GM12865 (cell line): ENCODE data around the gene GALR3.

ENCODE experiments used
- DNase-seq: peaks from one replicate; pipeline ENCODE4 v3.0.0; 2010; ENCODE audit warnings: low read depth
- H3K4me3 ChIP-seq: 2 replicates; pipeline ENCODE4 v1.5.1; 2011; ENCODE audit warnings: mild to moderate bottlenecking, low read depth, low read length, control low read depth
- CTCF ChIP-seq: IDR thresholded peaks from 2 replicates; pipeline ENCODE4 v1.5.1; 2011; ENCODE audit warnings: low read length, control low read depth, low read depth, inconsistent platforms; ENCODE audit not compliant: insufficient read depth; ENCODE audit errors: missing control alignments

GALR3 gene

GRCh38 chr22:37843741-37844089 lies 20.5 kb downstream of the GALR3 start:
- H3K4me3 ChIP-seq: peak overlapping the region; percentile 90
- TF ChIP-seq CTCF: peak; percentile 6
- peak; percentile 73 for DNase-seq

DNA sequence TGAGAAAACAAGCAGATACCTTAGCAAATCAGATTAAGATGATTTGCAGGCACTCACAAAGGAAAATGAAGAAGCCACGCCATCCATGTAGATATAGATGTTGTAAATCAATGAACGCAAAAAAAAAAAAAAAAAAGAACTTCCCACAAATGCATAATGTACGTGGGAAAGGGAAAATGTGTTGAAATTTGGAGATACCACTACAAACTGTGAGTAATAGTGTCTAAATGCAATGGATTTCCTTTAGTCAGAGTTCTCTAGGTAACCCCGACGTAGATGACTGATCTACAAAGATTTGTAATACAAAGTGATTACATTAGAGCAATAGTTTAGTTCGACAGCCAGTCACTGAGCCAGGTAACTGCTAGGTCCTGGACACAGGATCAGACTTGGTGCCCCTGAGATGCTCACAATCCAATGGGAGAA lies 21.7 kb downstream of the GALR3 start:
- TF ChIP-seq CTCF: no peak
- H3K4me3 ChIP-seq: peak overlapping the region; percentile 90
- no peak for DNase-seq

DNA sequence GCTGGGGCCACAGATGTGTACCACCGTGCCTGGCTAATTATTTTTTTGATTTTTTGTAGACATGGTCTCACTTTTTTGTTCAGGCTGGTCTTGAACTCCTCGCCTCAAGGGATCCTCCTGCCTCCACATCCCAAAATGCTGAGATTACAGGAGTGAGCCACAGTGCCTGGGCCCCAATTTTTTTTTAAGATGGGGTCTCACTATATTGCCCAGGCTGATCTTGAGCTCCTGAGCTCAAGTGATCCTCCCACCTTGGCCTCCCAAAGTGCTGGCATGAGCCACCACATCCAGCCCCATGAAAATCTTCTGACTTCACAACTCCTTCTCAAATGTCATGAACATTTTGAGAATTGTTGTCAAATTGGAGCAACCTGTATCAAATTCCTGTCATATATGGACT lies 23.3 kb downstream of the GALR3 start:
- H3K4me3 ChIP-seq: no peak overlapping the region
- DNase-seq: no peak
- TF ChIP-seq CTCF: no peak

DNA sequence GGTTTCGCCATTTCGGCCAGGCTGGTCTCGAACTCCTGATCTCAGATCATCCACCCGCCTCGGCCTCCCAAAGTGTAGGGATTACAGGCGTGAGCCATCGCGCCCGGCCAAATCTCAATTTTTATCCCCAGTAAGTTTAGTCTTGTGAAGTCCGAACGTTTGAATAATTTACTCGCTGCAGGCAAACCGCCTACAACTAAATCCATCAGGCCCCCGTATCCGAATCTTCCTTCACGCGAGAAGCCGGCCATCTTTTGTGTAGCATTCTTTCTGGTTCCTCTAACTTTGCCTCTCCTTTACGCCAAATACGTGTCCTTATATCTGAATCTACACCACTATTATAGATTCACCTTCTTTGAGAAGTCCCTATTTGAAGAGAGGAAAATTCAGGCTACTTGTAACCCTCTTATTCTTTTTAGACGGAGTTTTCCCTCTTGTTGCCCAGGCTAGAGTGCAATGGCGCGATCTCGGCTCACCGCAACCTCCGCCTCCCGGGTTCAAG lies 25.5 kb downstream of the GALR3 start:
- peak overlapping the region; percentile 74 for H3K4me3 ChIP-seq
- peak; percentile 34 for DNase-seq
- TF ChIP-seq CTCF: no peak

- no peak for TF ChIP-seq CTCF
- peak within 1 kb of the TSS; percentile 74 for H3K4me3 ChIP-seq
- peak; percentile 94 for DNase-seq
Measured at GRCh38 chr22:37849089-37849751, 26.0 kb downstream of the GALR3 start, which contains the start of gene EIF3L. EIF3L (plus strand) TSS chr22:37849419; CDS start chr22:37849450, 31 bp downstream.

GRCh38 chr22:37850801-37851200 lies 27.6 kb downstream of the GALR3 start:
- no peak for TF ChIP-seq CTCF
- no peak for DNase-seq
- no peak overlapping the region for H3K4me3 ChIP-seq

- no peak overlapping the region for H3K4me3 ChIP-seq
- no peak for DNase-seq
- TF ChIP-seq CTCF: no peak
Measured at GRCh38 chr22:37852418-37852817, 29.2 kb downstream of the GALR3 start.
